Transverse colon (tissue), 3 donors: ENCODE measurements around the gene DUOXA1.

ENCODE experiments used
- EP300 ChIP-seq: sonication (generic); formaldehyde crosslinking; IDR thresholded peaks from one replicate; pipeline ENCODE4 v1.6.1; 2017; ENCODE audit warnings: antibody characterized with exemption, low read depth
- POLR2A ChIP-seq: fragments of 450-650 bp; IDR thresholded peaks from one replicate; pipeline ENCODE4 v1.6.1; 2016; ENCODE audit warnings: antibody characterized with exemption, mild to moderate bottlenecking, moderate library complexity
- TF ChIP-seq, protein P1 (sequence below), 5 experiments: fragments of 200-600 bp in 3 of 5; fragments of 450-650 bp in 2 of 5; sonication (generic) in 3 of 5; IDR thresholded peaks; 1 replicate in 2 of 5; 2 replicates in 3 of 5; pipeline ENCODE4 v1.5.1; 2016 to 2017; ENCODE audit warnings: antibody characterized with exemption in 5 of 5, inconsistent platforms in 3 of 5, mild to moderate bottlenecking in 2 of 5, moderate library complexity in 1 of 5

DNA sequence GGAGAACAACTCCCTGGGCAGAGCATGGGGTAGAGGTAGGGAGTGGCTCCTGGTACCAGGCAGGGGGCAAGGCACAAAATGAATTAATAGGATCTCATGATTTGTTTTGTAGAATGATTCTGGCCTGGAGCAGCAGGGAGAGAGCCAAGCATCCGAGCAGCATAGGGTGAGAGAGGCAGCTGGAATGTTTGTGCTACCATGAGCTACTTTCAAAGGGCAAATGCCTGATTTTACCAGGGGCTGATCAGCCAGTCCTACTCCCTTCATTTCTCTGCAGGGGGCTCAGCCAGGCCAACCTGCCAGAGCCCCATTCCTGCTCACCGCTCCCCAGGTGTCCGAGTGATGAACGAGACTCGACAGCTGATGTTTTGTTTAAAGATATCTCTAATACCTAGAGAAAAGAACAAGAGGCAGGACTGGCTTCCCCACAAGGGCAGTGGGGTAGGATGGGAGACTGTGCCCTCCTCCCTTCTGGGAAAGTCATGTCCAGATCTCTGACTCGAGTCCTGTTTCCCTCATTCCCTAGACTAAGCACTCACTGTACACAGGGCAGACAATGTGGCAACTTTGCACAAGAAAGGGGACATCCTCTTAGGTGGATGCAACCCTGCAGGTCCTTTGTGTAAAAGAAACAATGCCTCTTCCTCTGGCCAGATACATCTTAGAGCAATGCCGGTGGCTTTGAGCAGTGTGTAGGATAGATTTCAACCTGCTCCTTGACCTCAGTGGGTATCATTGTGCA is 28.6 kb downstream of the DUOXA1 start:
- no peak for TF ChIP-seq EP300
- no peak for TF ChIP-seq POLR2A
- TF ChIP-seq, protein P1, sequence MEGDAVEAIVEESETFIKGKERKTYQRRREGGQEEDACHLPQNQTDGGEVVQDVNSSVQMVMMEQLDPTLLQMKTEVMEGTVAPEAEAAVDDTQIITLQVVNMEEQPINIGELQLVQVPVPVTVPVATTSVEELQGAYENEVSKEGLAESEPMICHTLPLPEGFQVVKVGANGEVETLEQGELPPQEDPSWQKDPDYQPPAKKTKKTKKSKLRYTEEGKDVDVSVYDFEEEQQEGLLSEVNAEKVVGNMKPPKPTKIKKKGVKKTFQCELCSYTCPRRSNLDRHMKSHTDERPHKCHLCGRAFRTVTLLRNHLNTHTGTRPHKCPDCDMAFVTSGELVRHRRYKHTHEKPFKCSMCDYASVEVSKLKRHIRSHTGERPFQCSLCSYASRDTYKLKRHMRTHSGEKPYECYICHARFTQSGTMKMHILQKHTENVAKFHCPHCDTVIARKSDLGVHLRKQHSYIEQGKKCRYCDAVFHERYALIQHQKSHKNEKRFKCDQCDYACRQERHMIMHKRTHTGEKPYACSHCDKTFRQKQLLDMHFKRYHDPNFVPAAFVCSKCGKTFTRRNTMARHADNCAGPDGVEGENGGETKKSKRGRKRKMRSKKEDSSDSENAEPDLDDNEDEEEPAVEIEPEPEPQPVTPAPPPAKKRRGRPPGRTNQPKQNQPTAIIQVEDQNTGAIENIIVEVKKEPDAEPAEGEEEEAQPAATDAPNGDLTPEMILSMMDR (IDR thresholded peaks at IDR 0.05), result no peak
